ENCODE results near the gene MUC2. TPM values are rescaled to one million over a fixed set of nuclear protein-coding genes. Genes with fewer than 3 reads are reported as not detected.

The MUC2 gene
- total RNA-seq, 1 experiment from 2014 or later, result not detected

- no peak overlapping the region for H3K4me3 ChIP-seq (ENCODE audit: low read depth, low read length, poor library complexity, severe bottlenecking)
- no peak overlapping the region for H3K27ac ChIP-seq (ENCODE audit: low read depth, low read length, poor library complexity, severe bottlenecking)
- intact Hi-C loops (cut with micrococcal nuclease; ENCODE audit: unreplicated experiment), result no loop called here
- H3K4me1 ChIP-seq (ENCODE audit: insufficient read depth, low read length, poor library complexity, severe bottlenecking), result no peaks in the 10 kb centered on the region
- TF ChIP-seq CTCF (conservative IDR thresholded peaks at IDR 0.05; ENCODE audit: low read depth, low read length) (no peak), EZH2 (IDR thresholded peaks at IDR 0.05; ENCODE audit: borderline replicate concordance, low read depth, low read length, poor library complexity, severe bottlenecking) (no peak)
- H3K9me3 ChIP-seq (ENCODE audit: low read depth, low read length, poor library complexity, severe bottlenecking), result no peaks in the 10 kb centered on the region
- no peak for DNase-seq (ENCODE audit: low spot score)
- BruUV-seq (replicated peaks), result no TSS peak
- H3K27me3 ChIP-seq (replicated peaks; ENCODE audit: insufficient read depth, low read depth, low read length, poor library complexity), result no peaks in the 10 kb centered on the region
- POLR2A ChIA-PET (ENCODE audit: low non-redundant PET), result no interaction called here
- no peaks in the 10 kb centered on the region for H3K36me3 ChIP-seq (ENCODE audit: insufficient read depth, low read length, poor library complexity, severe bottlenecking)
- CTCF ChIA-PET, result no interaction called here
Observed at GRCh38 chr11:1101318-1102089, 26.8 kb downstream of the MUC2 start.

GRCh38 chr11:1102221-1102971, 27.7 kb downstream of the MUC2 start:
- H3K27ac ChIP-seq (ENCODE audit: low read depth, low read length, poor library complexity, severe bottlenecking), result no peak overlapping the region
- no TSS peak for BruUV-seq (replicated peaks)
- H3K4me1 ChIP-seq (ENCODE audit: insufficient read depth, low read length, poor library complexity, severe bottlenecking), result no peaks in the 10 kb centered on the region
- POLR2A ChIA-PET (ENCODE audit: low non-redundant PET), result interaction anchor here (0.7 kb wide), 1 partner anchor 283 kb away, joined by 3 read pairs; no protein-coding TSS in a partner anchor
- H3K9me3 ChIP-seq (ENCODE audit: low read depth, low read length, poor library complexity, severe bottlenecking), result no peaks in the 10 kb centered on the region
- intact Hi-C loops (cut with micrococcal nuclease; ENCODE audit: unreplicated experiment), result no loop called here
- CTCF ChIA-PET, result no interaction called here
- no peak overlapping the region for H3K4me3 ChIP-seq (ENCODE audit: low read depth, low read length, poor library complexity, severe bottlenecking)
- H3K36me3 ChIP-seq (ENCODE audit: insufficient read depth, low read length, poor library complexity, severe bottlenecking), result no peaks in the 10 kb centered on the region
- DNase-seq (ENCODE audit: low spot score), result no peak
- TF ChIP-seq EZH2 (IDR thresholded peaks at IDR 0.05; ENCODE audit: borderline replicate concordance, low read depth, low read length, poor library complexity, severe bottlenecking) (no peak), CTCF (conservative IDR thresholded peaks at IDR 0.05; ENCODE audit: low read depth, low read length) (no peak)
- no peaks in the 10 kb centered on the region for H3K27me3 ChIP-seq (replicated peaks; ENCODE audit: insufficient read depth, low read depth, low read length, poor library complexity)

GRCh38 chr11:1102996-1103395, 28.3 kb downstream of the MUC2 start:
- intact Hi-C loops (cut with micrococcal nuclease; ENCODE audit: unreplicated experiment), result no loop called here
- POLR2A ChIA-PET (ENCODE audit: low non-redundant PET), result interaction anchor here (0.7 kb wide), 1 partner anchor 284 kb away, joined by 3 read pairs; no protein-coding TSS in a partner anchor
- Histone ChIP-seq H3K9me3 (ENCODE audit: low read depth, low read length, poor library complexity, severe bottlenecking) (no peaks in the 10 kb centered on the region), H3K36me3 (ENCODE audit: insufficient read depth, low read length, poor library complexity, severe bottlenecking) (no peaks in the 10 kb centered on the region), H3K27ac (ENCODE audit: low read depth, low read length, poor library complexity, severe bottlenecking) (no peak overlapping the region), H3K4me3 (ENCODE audit: low read depth, low read length, poor library complexity, severe bottlenecking) (no peak overlapping the region), H3K4me1 (ENCODE audit: insufficient read depth, low read length, poor library complexity, severe bottlenecking) (no peaks in the 10 kb centered on the region), H3K27me3 (replicated peaks; ENCODE audit: insufficient read depth, low read depth, low read length, poor library complexity) (no peaks in the 10 kb centered on the region)
- TF ChIP-seq CTCF (conservative IDR thresholded peaks at IDR 0.05; ENCODE audit: low read depth, low read length) (no peak), EZH2 (IDR thresholded peaks at IDR 0.05; ENCODE audit: borderline replicate concordance, low read depth, low read length, poor library complexity, severe bottlenecking) (no peak)
- no TSS peak for BruUV-seq (replicated peaks)
- CTCF ChIA-PET, result no interaction called here
- DNase-seq (ENCODE audit: low spot score), result no peak
